PFSK-1 (cell line): ENCODE results near the gene TANGO2.

Source experiments
- FOXP2 ChIP-seq: optimal IDR thresholded peaks from 2 replicates; pipeline ENCODE3; 2011; ENCODE audit warnings: borderline replicate concordance, control low read depth, inconsistent platforms; ENCODE audit not compliant: insufficient read depth; ENCODE audit errors: extremely low read length, extremely low read depth
- POLR2AphosphoS5 ChIP-seq: IDR thresholded peaks from 2 replicates; pipeline ENCODE4 v1.6.1; 2012; ENCODE audit warnings: low read depth, mild to moderate bottlenecking, control low read depth, low read length, moderate library complexity
- REST ChIP-seq, 2 experiments: IDR thresholded peaks; 2 replicates each; pipeline versions ENCODE4 v1.6.1 to v1.8.0; 2011 to 2012; ENCODE audit warnings: low read depth in 2 of 2, low read length in 2 of 2, control low read depth in 1 of 2, inconsistent platforms in 1 of 2, mild to moderate bottlenecking in 1 of 2, moderate library complexity in 1 of 2; ENCODE audit not compliant: insufficient read depth in 1 of 2
- SIN3A ChIP-seq: IDR thresholded peaks from 2 replicates; pipeline ENCODE4 v1.6.1; 2012; ENCODE audit warnings: mild to moderate bottlenecking, low read length, moderate library complexity, borderline replicate concordance; ENCODE audit not compliant: insufficient read depth
- TAF1 ChIP-seq: IDR thresholded peaks from 2 replicates; pipeline ENCODE4 v1.6.1; 2012; ENCODE audit warnings: low read length, control low read depth, borderline replicate concordance; ENCODE audit not compliant: insufficient read depth

Gene TANGO2

GRCh38 chr22:19990188-19990587 lies 30.7 kb upstream of the TANGO2 start:
- TF ChIP-seq FOXP2 = no peak
- no peak for TF ChIP-seq POLR2AphosphoS5
- TF ChIP-seq SIN3A = no peak
- TF ChIP-seq TAF1 = no peak
- no peak for TF ChIP-seq REST (IDR thresholded peaks at IDR 0.05; ENCODE audit: insufficient read depth in 1 of 2, low read depth in 2 of 2, low read length in 2 of 2)

- no peak for TF ChIP-seq TAF1
- TF ChIP-seq SIN3A = no peak
- TF ChIP-seq POLR2AphosphoS5 = no peak
- no peak for TF ChIP-seq FOXP2
- no peak for TF ChIP-seq REST (IDR thresholded peaks at IDR 0.05; ENCODE audit: insufficient read depth in 1 of 2, low read depth in 2 of 2, low read length in 2 of 2)
Observed at GRCh38 chr22:19990609-19991394, 30.1 kb upstream of the TANGO2 start.

GRCh38 chr22:19991395-19991644 lies 29.6 kb upstream of the TANGO2 start:
- no peak for TF ChIP-seq POLR2AphosphoS5
- TF ChIP-seq SIN3A = no peak
- no peak for TF ChIP-seq TAF1
- TF ChIP-seq REST (IDR thresholded peaks at IDR 0.05; ENCODE audit: insufficient read depth in 1 of 2, low read depth in 2 of 2, low read length in 2 of 2) = no peak
- TF ChIP-seq FOXP2 = no peak

GRCh38 chr22:19991645-19992451 lies 29.1 kb upstream of the TANGO2 start:
- no peak for TF ChIP-seq SIN3A
- no peak for TF ChIP-seq REST (IDR thresholded peaks at IDR 0.05; ENCODE audit: insufficient read depth in 1 of 2, low read depth in 2 of 2, low read length in 2 of 2)
- TF ChIP-seq TAF1 = no peak
